ENCODE data around the gene FKBP14.
"Not testable (repeated sequence)": the region's sequence is repeated elsewhere in the genome, so short reads cannot be mapped to it uniquely, and the experiment has no call there.

Gene FKBP14

GRCh38 chr7:29968683-29969395 lies 57.7 kb downstream of the FKBP14 start:
- no peaks in the 10 kb centered on the region for H3K27me3 ChIP-seq (ENCODE audit: control insufficient read depth in 2 of 2, insufficient read depth in 2 of 2, low read length in 2 of 2)
- H3K36me3 ChIP-seq (ENCODE audit: control insufficient read depth in 2 of 2, insufficient read depth in 2 of 2, low read length in 2 of 2), result no peaks in the 10 kb centered on the region

DNA sequence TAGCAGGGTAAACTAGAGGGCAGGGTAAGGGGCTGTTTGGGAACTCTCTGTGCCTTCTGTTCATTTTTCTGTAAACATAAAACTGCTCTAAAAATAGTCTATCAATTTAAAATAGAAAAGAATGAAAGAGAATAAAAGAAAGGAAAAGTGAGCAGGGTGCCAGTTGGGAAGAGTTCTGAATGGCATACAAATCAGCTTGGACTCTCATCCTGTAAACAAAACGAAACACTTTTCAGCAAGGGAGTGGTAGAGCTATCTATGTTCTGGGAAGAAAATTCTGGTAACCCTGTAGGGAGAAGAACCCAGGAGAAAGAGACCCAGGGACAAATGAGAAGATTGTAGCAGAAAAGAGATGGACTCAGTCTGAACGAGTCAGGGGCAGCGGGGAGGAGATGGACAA lies 61.5 kb downstream of the FKBP14 start:
- Histone ChIP-seq H3K9me3 (ENCODE audit: control insufficient read depth in 2 of 2, low read length in 2 of 2) (no peaks in the 10 kb centered on the region), H3K9ac (ENCODE audit: low read depth in 1 of 2, low read length in 2 of 2) (no peak overlapping the region), H3K4me1 (ENCODE audit: control insufficient read depth in 2 of 2, insufficient read depth in 2 of 2, low read length in 2 of 2) (no peaks in the 10 kb centered on the region), H3K27ac (ENCODE audit: low read depth in 2 of 2, low read length in 2 of 2) (no peak overlapping the region), H3K36me3 (ENCODE audit: control insufficient read depth in 2 of 2, insufficient read depth in 2 of 2, low read length in 2 of 2) (no peaks in the 10 kb centered on the region), H3K27me3 (ENCODE audit: control insufficient read depth in 2 of 2, insufficient read depth in 2 of 2, low read length in 2 of 2) (no peaks in the 10 kb centered on the region), H3K4me3 (ENCODE audit: low read length in 2 of 2) (no peak overlapping the region)

More at GRCh38 chr7:29968683-29969395, 57.7 kb downstream of the FKBP14 start:
- H3K4me3 ChIP-seq (ENCODE audit: low read length in 2 of 2), result no peak overlapping the region
- no peak overlapping the region for H3K27ac ChIP-seq (ENCODE audit: low read depth in 2 of 2, low read length in 2 of 2)
- no peak overlapping the region for H3K9ac ChIP-seq (ENCODE audit: low read depth in 1 of 2, low read length in 2 of 2)
- no peaks in the 10 kb centered on the region for H3K9me3 ChIP-seq (ENCODE audit: control insufficient read depth in 2 of 2, low read length in 2 of 2)
- no peaks in the 10 kb centered on the region for H3K4me1 ChIP-seq (ENCODE audit: control insufficient read depth in 2 of 2, insufficient read depth in 2 of 2, low read length in 2 of 2)

GRCh38 chr7:29962035-29962434 lies 64.5 kb downstream of the FKBP14 start:
- no peak overlapping the region for H3K27ac ChIP-seq (ENCODE audit: low read depth in 2 of 2, low read length in 2 of 2)

DNA sequence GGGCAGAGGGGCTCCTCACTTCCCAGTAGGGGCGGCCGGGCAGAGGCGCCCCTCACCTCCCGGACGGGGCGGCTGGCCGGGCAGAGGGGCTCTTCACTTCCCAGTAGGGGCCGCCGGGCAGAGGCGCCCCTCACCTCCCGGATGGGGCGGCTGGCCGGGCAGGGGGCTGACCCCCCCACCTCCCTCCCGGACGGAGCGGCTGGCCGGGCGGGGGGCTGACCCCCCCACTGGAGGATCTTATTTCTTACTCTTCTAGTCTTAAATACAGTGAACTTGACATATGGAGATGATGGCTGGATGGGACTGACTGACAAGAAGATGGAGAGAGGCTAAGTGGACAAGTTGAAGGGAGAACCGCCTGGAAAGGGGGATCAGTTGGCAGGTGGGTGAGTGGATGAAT lies 64.9 kb downstream of the FKBP14 start:
- H3K27ac ChIP-seq (ENCODE audit: low read depth in 2 of 2, low read length in 2 of 2); H3K36me3 ChIP-seq (ENCODE audit: control insufficient read depth in 2 of 2, insufficient read depth in 2 of 2, low read length in 2 of 2); H3K4me1 ChIP-seq (ENCODE audit: control insufficient read depth in 2 of 2, insufficient read depth in 2 of 2, low read length in 2 of 2); H3K9ac ChIP-seq (ENCODE audit: low read depth in 1 of 2, low read length in 2 of 2); H3K4me3 ChIP-seq (ENCODE audit: low read length in 2 of 2); H3K9me3 ChIP-seq (ENCODE audit: control insufficient read depth in 2 of 2, low read length in 2 of 2); H3K27me3 ChIP-seq (ENCODE audit: control insufficient read depth in 2 of 2, insufficient read depth in 2 of 2, low read length in 2 of 2): not testable (repeated sequence)

More at GRCh38 chr7:29962035-29962434, 64.5 kb downstream of the FKBP14 start:
- H3K36me3 ChIP-seq (ENCODE audit: control insufficient read depth in 2 of 2, insufficient read depth in 2 of 2, low read length in 2 of 2), result no peaks in the 10 kb centered on the region
- H3K27me3 ChIP-seq (ENCODE audit: control insufficient read depth in 2 of 2, insufficient read depth in 2 of 2, low read length in 2 of 2), result no peaks in the 10 kb centered on the region
- no peaks in the 10 kb centered on the region for H3K4me1 ChIP-seq (ENCODE audit: control insufficient read depth in 2 of 2, insufficient read depth in 2 of 2, low read length in 2 of 2)
- H3K9me3 ChIP-seq (ENCODE audit: control insufficient read depth in 2 of 2, low read length in 2 of 2), result no peaks in the 10 kb centered on the region
- no peak overlapping the region for H3K9ac ChIP-seq (ENCODE audit: low read depth in 1 of 2, low read length in 2 of 2)
- no peak overlapping the region for H3K4me3 ChIP-seq (ENCODE audit: low read length in 2 of 2)
